SK-N-SH (cell line): ENCODE data around the gene LILRB3. TPM values are rescaled to one million over a fixed set of nuclear protein-coding genes. Genes with fewer than 3 reads are reported as not detected.
"Not testable (repeated sequence)": the region's sequence is repeated elsewhere in the genome, so short reads cannot be mapped to it uniquely, and the experiment has no call there.

Experiments used
- CTCF ChIA-PET: fragments of 300-600, 350-600 bp; formaldehyde crosslinking; extraction: SDS; loops from one replicate; lab custom pipeline; 2021; lab: Yijun Ruan, JAX
- POLR2A ChIA-PET: fragments of 350-600 bp; sonication (Branson Sonifier 250); formaldehyde crosslinking; extraction: SDS; loops from one replicate; lab custom pipeline; 2020; ENCODE audit warnings: antibody characterized with exemption, inconsistent platforms; lab: Yijun Ruan, JAX
- DNase-seq: peaks from one replicate; pipeline ENCODE4 v3.0.0; 2012
- H2AFZ ChIP-seq: fragments of 200-600 bp; sonication (generic); 2 replicates; pipeline ENCODE4 v1.8.1; 2016; ENCODE audit warnings: antibody characterized with exemption, mild to moderate bottlenecking, low read depth
- H3F3A ChIP-seq: fragments of 200-600 bp; sonication (generic); replicated peaks from 2 replicates; pipeline ENCODE3; 2016; ENCODE audit warnings: antibody characterized with exemption, mild to moderate bottlenecking; ENCODE audit not compliant: insufficient read depth
- H3K27ac ChIP-seq, 2 experiments: fragments of 200-500 bp in 1 of 2; fragments of 200-600 bp in 1 of 2; sonication (Bioruptor generic) in 1 of 2; sonication (generic), shearing (Covaris generic) in 1 of 2; 2 replicates each; pipeline versions ENCODE4 v1.5.1 to v1.6.1; 2014 to 2016; ENCODE audit warnings: low read depth in 2 of 2, inconsistent platforms in 1 of 2, low read length in 1 of 2, mild to moderate bottlenecking in 1 of 2, mixed read lengths in 1 of 2
- H3K27me3 ChIP-seq: fragments of 200-600 bp; sonication (generic), shearing (Covaris generic); 2 replicates; pipeline ENCODE4 v1.6.1; 2016; ENCODE audit warnings: mixed run types; ENCODE audit not compliant: insufficient read depth
- H3K36me3 ChIP-seq, 2 experiments: fragments of 200-500 bp in 1 of 2; fragments of 200-600 bp in 1 of 2; sonication (Bioruptor generic) in 1 of 2; sonication (generic) in 1 of 2; replicated peaks in 1 of 2; 2 replicates each; pipeline versions ENCODE3 to v1.5.1; 2014 to 2016; ENCODE audit warnings: low read length in 1 of 2, mild to moderate bottlenecking in 1 of 2; ENCODE audit not compliant: insufficient read depth in 2 of 2, control insufficient read depth in 1 of 2
- H3K4me1 ChIP-seq, 2 experiments: fragments of 200-500 bp in 1 of 2; fragments of 200-600 bp in 1 of 2; sonication (Bioruptor generic) in 1 of 2; sonication (generic), shearing (Covaris generic) in 1 of 2; 2 replicates each; pipeline versions ENCODE4 v1.5.1 to v1.6.1; 2014 to 2016; ENCODE audit warnings: low read depth in 1 of 2, low read length in 1 of 2, mixed run types in 1 of 2; ENCODE audit not compliant: insufficient read depth in 2 of 2, control insufficient read depth in 1 of 2
- H3K4me2 ChIP-seq: fragments of 200-600 bp; sonication (generic), shearing (Covaris generic); 2 replicates; pipeline ENCODE4 v1.6.1; 2017; ENCODE audit warnings: mixed run types
- H3K4me3 ChIP-seq, 2 experiments: fragments of 200-500 bp in 1 of 2; fragments of 200-600 bp in 1 of 2; sonication (Bioruptor generic) in 1 of 2; sonication (generic), shearing (Covaris generic) in 1 of 2; 2 replicates each; pipeline versions ENCODE4 v1.5.1 to v1.8.1; 2014 to 2016; ENCODE audit warnings: low read depth in 2 of 2, inconsistent platforms in 1 of 2, low read length in 1 of 2, mild to moderate bottlenecking in 1 of 2, mixed read lengths in 1 of 2, moderate library complexity in 1 of 2
- H3K79me2 ChIP-seq: fragments of 200-600 bp; sonication (generic); 2 replicates; pipeline ENCODE4 v1.8.1; 2017; ENCODE audit warnings: mild to moderate bottlenecking; ENCODE audit not compliant: insufficient read depth
- H3K9ac ChIP-seq: fragments of 200-600 bp; sonication (generic); 2 replicates; pipeline ENCODE4 v1.6.1; 2017; ENCODE audit warnings: mixed run types
- H3K9me2 ChIP-seq: fragments of 200-600 bp; sonication (generic); 2 replicates; pipeline ENCODE4 v1.6.1; 2017; ENCODE audit warnings: mixed run types
- H3K9me3 ChIP-seq: fragments of 200-600 bp; sonication (generic); 2 replicates; pipeline ENCODE4 v1.6.1; 2017; ENCODE audit warnings: mixed run types, mild to moderate bottlenecking, moderate library complexity
- H4K20me1 ChIP-seq: fragments of 200-600 bp; sonication (generic); 2 replicates; pipeline ENCODE4 v1.6.1; 2017; ENCODE audit warnings: mild to moderate bottlenecking, mixed run types; ENCODE audit not compliant: insufficient read depth
- CHD2 ChIP-seq: fragments of 150-350 bp; IDR thresholded peaks from 2 replicates; pipeline ENCODE4 v1.6.1; 2018; ENCODE audit warnings: low read length; ENCODE audit not compliant: partially characterized antibody
- EP300 ChIP-seq, 2 experiments: IDR thresholded peaks; 2 replicates each; pipeline versions ENCODE4 v1.4.0 to v1.6.1; 2012; ENCODE audit warnings: borderline replicate concordance in 1 of 2, low read depth in 1 of 2, low read length in 1 of 2
- EZH2phosphoT487 ChIP-seq: fragments of 200-600 bp; sonication (generic); IDR thresholded peaks from 2 replicates; pipeline ENCODE4 v1.6.1; 2017; ENCODE audit warnings: low read depth, mixed run types, mild to moderate bottlenecking, antibody characterized with exemption, moderate library complexity, borderline replicate concordance
- FOXJ3 ChIP-seq: sonication (generic); formaldehyde crosslinking; IDR thresholded peaks from 2 replicates; pipeline ENCODE4 v1.5.1; 2020; ENCODE audit warnings: mild to moderate bottlenecking, missing genetic modification reagents
- FOXM1 ChIP-seq: IDR thresholded peaks from 2 replicates; pipeline ENCODE4 v1.4.0; 2012; ENCODE audit warnings: low read depth, mild to moderate bottlenecking
- GABPA ChIP-seq: IDR thresholded peaks from 2 replicates; pipeline ENCODE4 v1.4.0; 2012; ENCODE audit warnings: low read depth, mild to moderate bottlenecking
- GATA2 ChIP-seq: sonication (generic); formaldehyde crosslinking; IDR thresholded peaks from 2 replicates; pipeline ENCODE4 v1.5.0; 2020; ENCODE audit warnings: mild to moderate bottlenecking, missing genetic modification reagents
- MAX ChIP-seq: IDR thresholded peaks from 2 replicates; pipeline ENCODE4 v1.4.0; 2012; ENCODE audit warnings: low read depth
- MXI1 ChIP-seq: IDR thresholded peaks from 2 replicates; pipeline ENCODE4 v1.6.1; 2012; ENCODE audit warnings: mild to moderate bottlenecking, low read depth, low read length, improper control_type of control experiment
- NFIC ChIP-seq: IDR thresholded peaks from 2 replicates; pipeline ENCODE4 v1.4.0; 2012; ENCODE audit warnings: borderline replicate concordance
- NRF1 ChIP-seq: IDR thresholded peaks from 2 replicates; pipeline ENCODE4 v1.6.1; 2012; ENCODE audit warnings: low read depth, mild to moderate bottlenecking, low read length
- PBX3 ChIP-seq: IDR thresholded peaks from 2 replicates; pipeline ENCODE4; 2012
- POLR2AphosphoS5 ChIP-seq: IDR thresholded peaks from 2 replicates; pipeline ENCODE4 v1.6.1; 2012; ENCODE audit warnings: low read depth, low read length
- RAD21 ChIP-seq: IDR thresholded peaks from 2 replicates; pipeline ENCODE4 v1.6.1; 2012; ENCODE audit warnings: mild to moderate bottlenecking, low read length
- RCOR1 ChIP-seq: fragments of 150-350 bp; IDR thresholded peaks from 2 replicates; pipeline ENCODE4 v1.6.1; 2017; ENCODE audit warnings: antibody characterized with exemption, low read length
- SIN3A ChIP-seq: IDR thresholded peaks from 2 replicates; pipeline ENCODE4 v1.6.1; 2012; ENCODE audit warnings: low read depth, mild to moderate bottlenecking, low read length, moderate library complexity, borderline replicate concordance
- TAF1 ChIP-seq: IDR thresholded peaks from 2 replicates; pipeline ENCODE4 v1.6.1; 2012; ENCODE audit warnings: low read depth, mild to moderate bottlenecking, low read length, moderate library complexity, borderline replicate concordance
- TCF12 ChIP-seq: IDR thresholded peaks from 2 replicates; pipeline ENCODE4 v1.4.0; 2012
- USF2 ChIP-seq: fragments of 150-350 bp; IDR thresholded peaks from 2 replicates; pipeline ENCODE4 v1.6.1; 2017; ENCODE audit warnings: antibody characterized with exemption, low read length, low read depth, borderline replicate concordance
- WGBS: methylation state at CpG from one replicate; pipeline ENCODE4 v1.1.6; 2017; ENCODE audit warnings: low lambda C conversion rate; 5-methylcytosine and 5-hydroxymethylcytosine counted together
- polyA plus RNA-seq, 3 experiments: library from polyadenylated mRNA; depleted of rRNA; stranded (reverse); fragments of >200 nt; gene quantifications; 2 replicates each; pipeline ENCODE4 v1.2.3, GENCODE V29; 2012

LILRB3 gene
- polyA plus RNA-seq, 1 of the 3 experiments (the other 2 are of a cell fraction) = not detected

- CTCF ChIA-PET = not testable (repeated sequence)
These were observed 8.6 kb downstream of the LILRB3 start for GRCh38 chr19:54214217-54214616.

GRCh38 chr19:54211235-54211634 lies 11.6 kb downstream of the LILRB3 start:
- peak; percentile 45 for DNase-seq
- POLR2A ChIA-PET = interaction anchor here (4.5 kb wide), 1 partner anchor 10 kb away, joined by 27 read pairs; the partner anchor contains the start of gene RPS9

More at GRCh38 chr19:54214217-54214616, 8.6 kb downstream of the LILRB3 start:
- H3K4me3 ChIP-seq, H3K27ac ChIP-seq, POLR2A ChIA-PET, DNase-seq, H3K9me2 ChIP-seq, H3K36me3 ChIP-seq, H3K9me3 ChIP-seq, H3K9ac ChIP-seq, H2AFZ ChIP-seq, H3F3A ChIP-seq, H3K27me3 ChIP-seq, H3K4me2 ChIP-seq: not testable (repeated sequence)
- 61% methylated on average over 4 of the region's 5 CpGs for whole genome bisulfite sequencing
- Histone ChIP-seq H3K79me2 (peaks cover 15% of the 10 kb centered on the region; the same call in 1 of the 2 replicates), H4K20me1 (peaks cover 24% of the 10 kb centered on the region), H3K4me1 (peaks cover 10 to 22% of the 10 kb centered on the region in 2 experiments; a peak in 3 of 4 replicates)

GRCh38 chr19:54209811-54210494 lies 12.9 kb downstream of the LILRB3 start:
- DNase-seq = peak; percentile 82
- H3K4me1 ChIP-seq = peaks cover 18 to 39% of the 10 kb centered on the region in 2 experiments; a peak in 3 of 4 replicates
- no peak overlapping the region for H3K4me3 ChIP-seq
- H2AFZ ChIP-seq = no peak overlapping the region
- ChIA-PET POLR2A (interaction anchor here (4.5 kb wide), 1 partner anchor 9 kb away, joined by 27 read pairs; the partner anchor contains the start of gene RPS9), CTCF (interaction anchor here (0.5 kb wide), 1 partner anchor 113 kb away, joined by 3 read pairs; no protein-coding TSS in a partner anchor)
- H3K27ac ChIP-seq = peak overlapping the region; percentile 55 to 72
- H3F3A ChIP-seq = peaks cover 50% of the 10 kb centered on the region
- TF ChIP-seq PBX3 (peak; percentile 21; the same call in 1 of the 2 replicates), MXI1 (peak; percentile 54; the same call in 1 of the 2 replicates), NRF1 (no peak), EZH2phosphoT487 (no peak), CHD2 (peak; percentile 47), FOXM1 (no peak), RAD21 (no peak), TAF1 (no peak), EP300 (IDR thresholded peaks at IDR 0.05; ENCODE audit: borderline replicate concordance in 1 of 2, low read depth in 1 of 2, low read length in 1 of 2) (no peak), MAX (peak; percentile 31; the same call in 1 of the 2 replicates), NFIC (peak; percentile 85), TCF12 (peak; percentile 41), RCOR1 (no peak), SIN3A (peak; percentile 56), POLR2AphosphoS5 (peak; percentile 84)
- H3K9ac ChIP-seq = no peak overlapping the region; the same call in 1 of the 2 replicates
- no peaks in the 10 kb centered on the region for H3K9me2 ChIP-seq
- peaks cover 66% of the 10 kb centered on the region for H4K20me1 ChIP-seq
- H3K79me2 ChIP-seq = peaks cover 41% of the 10 kb centered on the region
- no peaks in the 10 kb centered on the region for H3K9me3 ChIP-seq
- WGBS = 39% methylated on average over 10 of the region's 10 CpGs
- peaks cover 29 to 35% of the 10 kb centered on the region in 2 experiments for H3K36me3 ChIP-seq
- no peaks in the 10 kb centered on the region for H3K27me3 ChIP-seq
- peak overlapping the region; percentile 43 for H3K4me2 ChIP-seq

More at GRCh38 chr19:54211235-54211634, 11.6 kb downstream of the LILRB3 start:
- H3K27me3 ChIP-seq = no peaks in the 10 kb centered on the region
- H2AFZ ChIP-seq = no peak overlapping the region
- TF ChIP-seq FOXJ3 (CRISPR knock-in tag) (no peak), GABPA (no peak), NRF1 (no peak), NFIC (no peak), GATA2 (CRISPR knock-in tag) (no peak), USF2 (no peak)
- no peaks in the 10 kb centered on the region for H3K9me2 ChIP-seq
- H3K36me3 ChIP-seq = peaks cover 16 to 23% of the 10 kb centered on the region in 2 experiments
- H3K79me2 ChIP-seq = peaks cover 28% of the 10 kb centered on the region; the same call in 1 of the 2 replicates
- H3K4me1 ChIP-seq = peaks cover 18 to 37% of the 10 kb centered on the region in 2 experiments; a peak in 3 of 4 replicates
- H4K20me1 ChIP-seq = peaks cover 53% of the 10 kb centered on the region
- no peak overlapping the region for H3K9ac ChIP-seq
- no peaks in the 10 kb centered on the region for H3K9me3 ChIP-seq
- CTCF ChIA-PET = no interaction called here
- 93% methylated on average over 12 of the region's 12 CpGs for WGBS
- no peak overlapping the region for H3K4me3 ChIP-seq
- no peak overlapping the region for H3K4me2 ChIP-seq
- peaks cover 40% of the 10 kb centered on the region for H3F3A ChIP-seq
- H3K27ac ChIP-seq = peak overlapping the region in 1 of 2 experiments; percentile 29; a peak in 1 of 4 replicates
